Adrenal gland (tissue), 12 donors: ENCODE results near the gene MAT1A. TPM values are rescaled to one million over a fixed set of nuclear protein-coding genes. Genes with fewer than 3 reads are reported as not detected.
A peak's percentile ranks its signal among the peaks of the same experiment; 100 is the strongest.

Experiments used
- DNase-seq, 7 donors: peaks; one replicate each; pipeline ENCODE4 v3.0.0-alpha.2; 2019 to 2020
- H3K27ac ChIP-seq, 5 donors: fragments of 200-600 bp; sonication (generic) in 4 of 5; 1 replicate in 3 of 5; 2 replicates in 2 of 5; pipeline versions ENCODE4 v1.5.1 to v1.8.0; 2016 to 2020; ENCODE audit warnings: mild to moderate bottlenecking in 1 of 5
- H3K27me3 ChIP-seq: fragments of 200-600 bp; 2 replicates; pipeline ENCODE4 v1.8.0; 2021
- H3K36me3 ChIP-seq, 2 donors: fragments of 200-600 bp; replicated peaks in 1 of 2; 1 replicate in 1 of 2; 2 replicates in 1 of 2; pipeline versions ENCODE4 v1.5.1 to v1.8.0; 2018 to 2022
- H3K4me1 ChIP-seq, 2 donors: fragments of 200-600 bp; replicated peaks in 1 of 2; 1 replicate in 1 of 2; 2 replicates in 1 of 2; pipeline versions ENCODE4 v1.5.1 to v1.8.0; 2018 to 2021
- H3K4me3 ChIP-seq, 4 donors: fragments of 200-600 bp; sonication (generic) in 3 of 4; one replicate each; pipeline ENCODE4 v1.5.1; 2016 to 2018
- H3K9me3 ChIP-seq, 3 donors: fragments of 200-600 bp; sonication (generic) in 1 of 3; replicated peaks in 1 of 3; 1 replicate in 2 of 3; 2 replicates in 1 of 3; pipeline versions ENCODE4 v1.5.1 to v1.8.0; 2016 to 2021
- POLR2A ChIP-seq, 2 donors: fragments of 450-650 bp; IDR thresholded peaks; one replicate each; pipeline ENCODE4 v1.6.1; 2017; ENCODE audit warnings: antibody characterized with exemption in 2 of 2, mild to moderate bottlenecking in 2 of 2, moderate library complexity in 1 of 2
- WGBS, 4 donors: extraction: QIAGEN DNeasy Blood & Tissue Kit in 2 of 4; methylation state at CpG; one replicate each; pipeline versions ENCODE4 v1.1.5 to v1.1.7; 2013 to 2017; 5-methylcytosine and 5-hydroxymethylcytosine counted together
- intact Hi-C, 2 donors: fragments of 100-400 bp; cut with DNase I; formaldehyde crosslinking; loops; one replicate each; pipeline versions ENCODE4 v1.14.1 to v1.15.0; 2022 to 2023
- polyA plus RNA-seq, 3 donors: library from polyadenylated mRNA; stranded (reverse); fragments of 200-250 nt in 2 of 3; fragments of 350-450 nt in 1 of 3; fragmentation: Illumina TruSeq in 1 of 3; extraction: RNeasy Lipid Tissue Mini Kit (QIAGEN cat#74804) in 1 of 3; gene quantifications; one replicate each; pipeline ENCODE4 v1.2.3, GENCODE V29; 2013 to 2014
- total RNA-seq, 9 donors: library from RNA; depleted of rRNA in 4 of 9; stranded (reverse); fragments of >200 nt in 4 of 9; fragments of 120-200 nt in 1 of 9; fragmentation: NEBNext Ultra II Directional in 1 of 9; extraction: Animal tissue kit (Norgen Biotek cat#: 25700) in 1 of 9; gene quantifications; one replicate each; pipeline versions ENCODE4 v1.1.0 to v1.2.4, GENCODE V29; 2013 to 2023
- TF ChIP-seq, protein P1 (sequence below), 6 experiments: fragments of 450-650 bp in 4 of 6; fragments of 200-600 bp in 2 of 6; sonication (generic) in 1 of 6; IDR thresholded peaks; 1 replicate in 5 of 6; 2 replicates in 1 of 6; pipeline versions ENCODE4 v1.5.1 to v1.8.0; 2016 to 2021; ENCODE audit warnings: antibody characterized with exemption in 6 of 6, mild to moderate bottlenecking in 2 of 6, moderate library complexity in 1 of 6
- donor health status: healthy with polysubstance abuse.
- donor health status: Bipolar disorder and iron deficiency.
- donor health status: DM: yes; HTN: yes; CAD: no.
- donor health status: DM: no; HTN: no; CAD: no.
- donor health status: DM: no; HTN: no; CAD: no.
- donor health status: DM: yes; HTN: yes; CAD: no.

Gene MAT1A
- total and polyA plus RNA-seq, 12 donors, result 0.16 to 15.1 (median 0.57) TPM; not detected in 1

DNA sequence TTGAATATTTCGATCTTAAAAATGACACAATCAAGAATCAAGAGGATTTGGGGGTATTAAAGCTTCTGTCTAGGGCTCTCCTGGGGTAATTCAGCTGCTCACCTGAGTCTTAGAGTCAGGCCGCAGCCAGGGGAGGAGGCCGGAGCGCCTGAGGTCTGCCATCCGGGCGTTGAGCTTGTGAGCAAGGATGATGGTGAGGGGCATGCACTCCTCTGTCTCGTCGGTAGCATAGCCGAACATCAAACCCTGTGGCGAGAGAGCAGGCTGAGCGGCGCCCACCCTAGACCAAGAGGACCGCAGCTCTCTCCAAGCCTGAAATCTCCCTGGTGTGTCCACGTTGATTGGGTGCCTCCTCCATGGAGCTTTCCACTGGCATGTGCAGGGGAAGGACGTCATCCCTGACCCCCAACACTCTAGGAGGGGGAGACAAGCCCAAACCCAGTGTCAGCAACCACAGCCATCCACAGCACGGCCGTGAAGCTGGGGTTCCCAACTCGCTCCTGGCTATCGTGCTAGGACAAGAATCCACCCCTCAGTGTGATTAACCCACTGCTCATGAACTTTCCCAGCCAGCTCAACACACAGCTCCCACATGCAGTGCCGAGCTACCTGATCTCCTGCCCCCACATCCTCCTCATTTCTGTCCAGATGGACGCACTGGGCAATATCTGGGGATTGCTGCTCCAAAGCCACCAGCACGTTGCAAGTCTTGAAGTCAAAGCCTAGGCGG, 9.2 kb downstream of the MAT1A start:
- TF ChIP-seq POLR2A (IDR thresholded peaks at IDR 0.05), result no peak
- TF ChIP-seq, protein P1, sequence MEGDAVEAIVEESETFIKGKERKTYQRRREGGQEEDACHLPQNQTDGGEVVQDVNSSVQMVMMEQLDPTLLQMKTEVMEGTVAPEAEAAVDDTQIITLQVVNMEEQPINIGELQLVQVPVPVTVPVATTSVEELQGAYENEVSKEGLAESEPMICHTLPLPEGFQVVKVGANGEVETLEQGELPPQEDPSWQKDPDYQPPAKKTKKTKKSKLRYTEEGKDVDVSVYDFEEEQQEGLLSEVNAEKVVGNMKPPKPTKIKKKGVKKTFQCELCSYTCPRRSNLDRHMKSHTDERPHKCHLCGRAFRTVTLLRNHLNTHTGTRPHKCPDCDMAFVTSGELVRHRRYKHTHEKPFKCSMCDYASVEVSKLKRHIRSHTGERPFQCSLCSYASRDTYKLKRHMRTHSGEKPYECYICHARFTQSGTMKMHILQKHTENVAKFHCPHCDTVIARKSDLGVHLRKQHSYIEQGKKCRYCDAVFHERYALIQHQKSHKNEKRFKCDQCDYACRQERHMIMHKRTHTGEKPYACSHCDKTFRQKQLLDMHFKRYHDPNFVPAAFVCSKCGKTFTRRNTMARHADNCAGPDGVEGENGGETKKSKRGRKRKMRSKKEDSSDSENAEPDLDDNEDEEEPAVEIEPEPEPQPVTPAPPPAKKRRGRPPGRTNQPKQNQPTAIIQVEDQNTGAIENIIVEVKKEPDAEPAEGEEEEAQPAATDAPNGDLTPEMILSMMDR (IDR thresholded peaks at IDR 0.05), result no peak

DNA sequence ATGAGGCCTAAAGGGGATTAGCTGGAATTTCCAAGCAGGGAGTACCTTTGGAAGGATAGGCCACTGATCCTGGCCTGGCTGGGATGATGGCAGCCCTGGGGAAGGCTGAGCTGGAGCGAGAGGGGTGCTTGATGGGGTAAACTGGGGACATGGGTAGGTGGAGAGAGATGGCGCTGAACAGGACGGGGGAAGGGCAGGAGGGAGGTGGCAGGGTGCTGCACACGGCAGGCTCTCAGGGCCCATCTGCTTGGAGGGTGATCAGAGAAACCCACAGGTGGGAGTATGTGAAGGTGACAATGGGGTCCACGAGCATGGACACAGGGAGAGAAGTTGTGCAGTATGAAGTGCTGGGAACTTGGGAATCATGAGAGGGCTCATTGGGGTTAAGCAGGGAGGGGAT, 10.3 kb downstream of the MAT1A start:
- Histone ChIP-seq H3K27ac (no peak overlapping the region), H3K9me3 (no peaks in the 10 kb centered on the region), H3K36me3 (no peaks in the 10 kb centered on the region), H3K4me1 (no peaks in the 10 kb centered on the region), H3K4me3 (no peak overlapping the region), H3K27me3 (no peaks in the 10 kb centered on the region)
- 88 to 94% (median 92%) methylated on average over 5 of the region's 5 CpGs for WGBS, 4 donors
- no peak for DNase-seq
- TF ChIP-seq, protein P1 (IDR thresholded peaks at IDR 0.05), result no peak
- no peak for TF ChIP-seq POLR2A (IDR thresholded peaks at IDR 0.05)
- intact Hi-C loops, result no loop called here

More for the DNA sequence above, 9.2 kb downstream of the MAT1A start:
- WGBS, 4 donors, result 85 to 96% (median 92%) methylated on average over 17 to 23 of the region's 23 CpGs
- H3K9me3 ChIP-seq, result no peaks in the 10 kb centered on the region
- no peak overlapping the region for H3K27ac ChIP-seq
- no peak for DNase-seq
- intact Hi-C loops, result no loop called here
- H3K4me1 ChIP-seq, result no peaks in the 10 kb centered on the region
- no peak overlapping the region for H3K4me3 ChIP-seq
- H3K36me3 ChIP-seq, result no peaks in the 10 kb centered on the region
- H3K27me3 ChIP-seq, result no peaks in the 10 kb centered on the region

DNA sequence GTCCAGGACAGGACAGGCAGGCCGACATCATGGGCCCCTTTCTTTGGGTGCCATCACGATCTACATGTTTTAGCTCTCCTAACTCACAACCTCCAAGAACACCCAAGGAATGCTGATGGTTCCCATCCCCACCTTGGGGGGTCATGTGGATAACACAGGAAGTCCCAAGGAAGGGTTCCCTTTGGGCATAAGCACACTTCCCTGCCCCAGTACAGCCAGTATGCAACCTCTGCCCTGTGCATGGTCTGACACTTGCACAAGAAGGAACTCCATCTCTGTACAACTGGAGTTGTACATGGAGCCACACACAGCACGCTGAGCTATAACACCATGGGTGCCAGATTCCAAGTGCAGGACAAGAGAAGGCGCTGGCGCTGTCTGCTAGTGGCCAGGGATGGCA, 11.0 kb downstream of the MAT1A start:
- no peak overlapping the region for H3K27ac ChIP-seq
- no peak overlapping the region for H3K4me3 ChIP-seq
- intact Hi-C loops, result no loop called here
- H3K36me3 ChIP-seq, result no peaks in the 10 kb centered on the region
- H3K9me3 ChIP-seq, result no peaks in the 10 kb centered on the region
- no peak for DNase-seq
- no peaks in the 10 kb centered on the region for H3K4me1 ChIP-seq
- no peaks in the 10 kb centered on the region for H3K27me3 ChIP-seq
- WGBS, 4 donors, result 89 to 99% (median 94%) methylated on average over 5 of the region's 5 CpGs
- TF ChIP-seq, protein P1 (IDR thresholded peaks at IDR 0.05), result no peak
- TF ChIP-seq POLR2A (IDR thresholded peaks at IDR 0.05), result no peak

DNA sequence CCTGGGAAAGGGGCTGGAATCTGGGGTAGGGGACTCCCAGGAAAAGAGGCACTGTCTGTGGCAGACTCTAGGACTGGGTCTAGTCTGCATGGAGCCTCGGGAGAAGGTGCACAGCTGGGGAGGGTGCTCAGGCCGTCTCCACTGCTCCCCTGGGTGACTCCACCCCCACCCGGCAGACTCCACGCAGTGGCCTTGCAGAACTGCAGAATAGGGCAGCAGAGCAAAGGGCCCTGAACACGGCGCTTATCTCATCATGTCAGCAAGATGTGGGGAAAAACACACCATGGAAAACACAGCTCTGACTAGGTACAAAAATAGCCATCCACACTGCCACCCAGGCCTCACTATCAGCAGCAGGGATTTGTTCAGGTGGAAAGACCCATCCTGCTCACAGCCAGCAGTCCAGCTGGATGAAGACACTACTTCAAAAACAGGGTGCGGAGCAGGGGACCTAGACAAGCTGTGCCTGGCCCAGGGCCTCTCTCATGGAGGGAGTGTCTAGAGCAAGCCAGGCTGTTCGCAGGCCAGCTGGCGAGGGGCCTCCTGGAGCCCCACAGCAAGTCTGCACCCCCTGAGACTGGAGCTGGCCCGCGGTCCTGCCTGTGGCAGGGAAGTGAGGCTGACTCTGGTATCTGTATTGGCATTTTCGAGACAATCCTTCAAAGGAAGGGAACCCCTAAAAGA, 11.7 kb downstream of the MAT1A start:
- 53 to 71% (median 66%) methylated on average over 10 to 12 of the region's 12 CpGs for WGBS, 4 donors
- Histone ChIP-seq H3K36me3 (no peaks in the 10 kb centered on the region), H3K9me3 (no peaks in the 10 kb centered on the region), H3K4me3 (no peak overlapping the region), H3K4me1 (no peaks in the 10 kb centered on the region), H3K27ac (no peak overlapping the region), H3K27me3 (no peaks in the 10 kb centered on the region)
- DNase-seq, result peak in 4 of 7 donors; percentile 41 to 68 (median 48)
- no peak for TF ChIP-seq POLR2A (IDR thresholded peaks at IDR 0.05)
- TF ChIP-seq, protein P1 (IDR thresholded peaks at IDR 0.05), result no peak
- intact Hi-C loops, result no loop called here
